ENCODE measurements around the gene FHOD3.

DNA sequence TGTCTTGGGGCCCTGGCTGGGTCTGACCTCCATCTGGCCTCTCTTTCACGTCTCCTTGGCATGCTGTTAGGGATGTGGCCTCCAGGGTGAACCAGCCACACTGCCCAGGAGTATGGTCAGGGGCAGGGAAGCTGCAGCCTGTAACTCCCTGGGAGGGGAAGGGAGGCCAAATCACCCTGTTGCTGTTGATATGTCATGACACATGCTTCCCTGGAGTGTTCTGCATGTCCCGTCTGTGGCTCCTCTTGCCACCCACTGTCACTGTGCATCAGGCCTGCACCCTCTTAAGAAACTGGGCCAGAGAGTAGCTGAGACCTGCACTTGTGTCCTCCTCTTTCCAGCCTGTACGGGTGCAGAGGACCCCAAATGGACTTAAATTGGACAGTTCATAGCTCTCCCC is 221.3 kb downstream of the FHOD3 start:
- no peak for TF ChIP-seq POLR2AphosphoS5 (IDR thresholded peaks at IDR 0.05)
- TF ChIP-seq, protein P1, sequence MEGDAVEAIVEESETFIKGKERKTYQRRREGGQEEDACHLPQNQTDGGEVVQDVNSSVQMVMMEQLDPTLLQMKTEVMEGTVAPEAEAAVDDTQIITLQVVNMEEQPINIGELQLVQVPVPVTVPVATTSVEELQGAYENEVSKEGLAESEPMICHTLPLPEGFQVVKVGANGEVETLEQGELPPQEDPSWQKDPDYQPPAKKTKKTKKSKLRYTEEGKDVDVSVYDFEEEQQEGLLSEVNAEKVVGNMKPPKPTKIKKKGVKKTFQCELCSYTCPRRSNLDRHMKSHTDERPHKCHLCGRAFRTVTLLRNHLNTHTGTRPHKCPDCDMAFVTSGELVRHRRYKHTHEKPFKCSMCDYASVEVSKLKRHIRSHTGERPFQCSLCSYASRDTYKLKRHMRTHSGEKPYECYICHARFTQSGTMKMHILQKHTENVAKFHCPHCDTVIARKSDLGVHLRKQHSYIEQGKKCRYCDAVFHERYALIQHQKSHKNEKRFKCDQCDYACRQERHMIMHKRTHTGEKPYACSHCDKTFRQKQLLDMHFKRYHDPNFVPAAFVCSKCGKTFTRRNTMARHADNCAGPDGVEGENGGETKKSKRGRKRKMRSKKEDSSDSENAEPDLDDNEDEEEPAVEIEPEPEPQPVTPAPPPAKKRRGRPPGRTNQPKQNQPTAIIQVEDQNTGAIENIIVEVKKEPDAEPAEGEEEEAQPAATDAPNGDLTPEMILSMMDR (IDR thresholded peaks at IDR 0.05), result no peak
- no peak for TF ChIP-seq POLR2A (IDR thresholded peaks at IDR 0.05)
